ENCODE measurements around the gene C12orf75.
"Not testable (repeated sequence)": the region's sequence is repeated elsewhere in the genome, so short reads cannot be mapped to it uniquely, and the experiment has no call there.

The C12orf75 gene

GRCh38 chr12:105334582-105334981 is 4.1 kb downstream of the C12orf75 start:
- DNase-seq (ENCODE audit: low read depth in 1 of 2, low spot score in 1 of 2) = no peak

GRCh38 chr12:105335856-105336255 is 5.4 kb downstream of the C12orf75 start:
- no peak for DNase-seq (ENCODE audit: low read depth in 1 of 2, low spot score in 1 of 2)

- DNase-seq (ENCODE audit: low read depth in 1 of 2, low spot score in 1 of 2) = no peak
These were observed 5.9 kb downstream of the C12orf75 start for GRCh38 chr12:105336411-105336810.

GRCh38 chr12:105337391-105337790 is 6.9 kb downstream of the C12orf75 start:
- DNase-seq (ENCODE audit: low read depth in 1 of 2, low spot score in 1 of 2) = no peak

GRCh38 chr12:105338966-105339365 is 8.5 kb downstream of the C12orf75 start:
- no peak for DNase-seq (ENCODE audit: low read depth in 1 of 2, low spot score in 1 of 2)

- DNase-seq (ENCODE audit: low read depth in 1 of 2, low spot score in 1 of 2) = no peak
These were observed 10.5 kb downstream of the C12orf75 start for GRCh38 chr12:105341010-105341409.

GRCh38 chr12:105341620-105342019 is 11.1 kb downstream of the C12orf75 start:
- not testable (repeated sequence) for DNase-seq (ENCODE audit: low read depth in 1 of 2, low spot score in 1 of 2)

GRCh38 chr12:105342464-105342863 is 12.0 kb downstream of the C12orf75 start:
- DNase-seq (ENCODE audit: low read depth in 1 of 2, low spot score in 1 of 2) = no peak

GRCh38 chr12:105343836-105344235 is 13.3 kb downstream of the C12orf75 start:
- no peak for DNase-seq (ENCODE audit: low read depth in 1 of 2, low spot score in 1 of 2)

GRCh38 chr12:105347499-105347898 is 17.0 kb downstream of the C12orf75 start:
- no peak for DNase-seq (ENCODE audit: low read depth in 1 of 2, low spot score in 1 of 2)

GRCh38 chr12:105348142-105348541 is 17.7 kb downstream of the C12orf75 start:
- no peak for DNase-seq (ENCODE audit: low read depth in 1 of 2, low spot score in 1 of 2)

GRCh38 chr12:105348561-105348960 is 18.1 kb downstream of the C12orf75 start:
- DNase-seq (ENCODE audit: low read depth in 1 of 2, low spot score in 1 of 2) = no peak

- no peak for DNase-seq (ENCODE audit: low read depth in 1 of 2, low spot score in 1 of 2)
These were observed 18.6 kb downstream of the C12orf75 start for GRCh38 chr12:105349138-105349537.

GRCh38 chr12:105351523-105351922 is 21.0 kb downstream of the C12orf75 start:
- no peak for DNase-seq (ENCODE audit: low read depth in 1 of 2, low spot score in 1 of 2)

GRCh38 chr12:105352052-105352451 is 21.6 kb downstream of the C12orf75 start:
- DNase-seq (ENCODE audit: low read depth in 1 of 2, low spot score in 1 of 2) = no peak

GRCh38 chr12:105352940-105353635 is 22.6 kb downstream of the C12orf75 start:
- DNase-seq (ENCODE audit: low read depth in 1 of 2, low spot score in 1 of 2) = no peak

- no peak for DNase-seq (ENCODE audit: low read depth in 1 of 2, low spot score in 1 of 2)
These were observed 25.3 kb downstream of the C12orf75 start for GRCh38 chr12:105355752-105356151.

- no peak for DNase-seq (ENCODE audit: low read depth in 1 of 2, low spot score in 1 of 2)
These were observed 26.7 kb downstream of the C12orf75 start for GRCh38 chr12:105357162-105357691.

- DNase-seq (ENCODE audit: low read depth in 1 of 2, low spot score in 1 of 2) = no peak
These were observed 28.3 kb downstream of the C12orf75 start for GRCh38 chr12:105358789-105359188.

GRCh38 chr12:105359856-105360255 is 29.4 kb downstream of the C12orf75 start:
- no peak for DNase-seq (ENCODE audit: low read depth in 1 of 2, low spot score in 1 of 2)

- no peak for DNase-seq (ENCODE audit: low read depth in 1 of 2, low spot score in 1 of 2)
These were observed 33.4 kb downstream of the C12orf75 start for GRCh38 chr12:105363890-105364289.

GRCh38 chr12:105365231-105365630 is 34.7 kb downstream of the C12orf75 start:
- DNase-seq (ENCODE audit: low read depth in 1 of 2, low spot score in 1 of 2) = no peak

- DNase-seq (ENCODE audit: low read depth in 1 of 2, low spot score in 1 of 2) = no peak
These were observed 37.7 kb downstream of the C12orf75 start for GRCh38 chr12:105368047-105368646.
